ENCODE data around the gene ZNF516. TPM values are rescaled to one million over a fixed set of nuclear protein-coding genes. Genes with fewer than 3 reads are reported as not detected.
A peak's percentile ranks its signal among the peaks of the same experiment; 100 is the strongest.

Gene ZNF516
- total and polyA plus RNA-seq, 9 donors = 13.5 to 110 (median 95.2) TPM

- 79 to 81% (median 80%) methylated on average over 16 of the region's 16 CpGs for WGBS, 3 donors
- Histone ChIP-seq H3K27me3 (no peaks in the 10 kb centered on the region), H3K4me1 (ENCODE audit: insufficient read depth) (peaks cover 32% of the 10 kb centered on the region), H3K4me3 (no peak overlapping the region), H3K9me3 (no peaks in the 10 kb centered on the region), H3K36me3 (no peaks in the 10 kb centered on the region), H3K27ac (peak overlapping the region in 1 of 2 donors; percentile 22)
- no peak for TF ChIP-seq POLR2A (IDR thresholded peaks at IDR 0.05)
- no peak for TF ChIP-seq CTCF (IDR thresholded peaks at IDR 0.05)
- no peak for TF ChIP-seq EP300 (IDR thresholded peaks at IDR 0.05)
- peak in 3 of 5 donors; percentile 14 to 42 (median 24) for DNase-seq
- intact Hi-C loops (cut with DNase I) = loop anchor here in 1 of 4 donors (5.0 kb wide), 1 partner anchor 34 kb away; no protein-coding TSS in a partner anchor
Measured at GRCh38 chr18:76448256-76449110, 46.6 kb downstream of the ZNF516 start.

GRCh38 chr18:76447258-76447890, 47.7 kb downstream of the ZNF516 start:
- Histone ChIP-seq H3K36me3 (no peaks in the 10 kb centered on the region), H3K4me3 (no peak overlapping the region), H3K27ac (peak overlapping the region in 1 of 2 donors; percentile 59), H3K4me1 (ENCODE audit: insufficient read depth) (peaks cover 32% of the 10 kb centered on the region), H3K27me3 (no peaks in the 10 kb centered on the region), H3K9me3 (no peaks in the 10 kb centered on the region)
- 38 to 61% (median 46%) methylated on average over 21 of the region's 21 CpGs for WGBS, 3 donors
- TF ChIP-seq POLR2A (IDR thresholded peaks at IDR 0.05) (no peak), CTCF (IDR thresholded peaks at IDR 0.05) (no peak), EP300 (IDR thresholded peaks at IDR 0.05) (no peak)
- intact Hi-C loops (cut with DNase I) = loop anchor here in 1 of 4 donors (5.0 kb wide), 1 partner anchor 35 kb away; no protein-coding TSS in a partner anchor
- peak in 2 of 5 donors; percentile 54 for DNase-seq

- H3K36me3 ChIP-seq = no peaks in the 10 kb centered on the region
- intact Hi-C loops (cut with DNase I) = loop anchor here in 1 of 4 donors (5.0 kb wide), 1 partner anchor 36 kb away; no protein-coding TSS in a partner anchor
- 41 to 46% (median 46%) methylated on average over 20 of the region's 20 CpGs for WGBS, 3 donors
- H3K4me1 ChIP-seq (ENCODE audit: insufficient read depth) = peaks cover 28% of the 10 kb centered on the region
- TF ChIP-seq POLR2A (IDR thresholded peaks at IDR 0.05) = no peak
- TF ChIP-seq EP300 (IDR thresholded peaks at IDR 0.05) = no peak
- H3K9me3 ChIP-seq = no peaks in the 10 kb centered on the region
- no peaks in the 10 kb centered on the region for H3K27me3 ChIP-seq
- peak overlapping the region in 1 of 2 donors; percentile 59 for H3K27ac ChIP-seq
- DNase-seq = peak in 1 of 5 donors; percentile 46
- H3K4me3 ChIP-seq = no peak overlapping the region
Measured at GRCh38 chr18:76446321-76447257, 48.5 kb downstream of the ZNF516 start.

GRCh38 chr18:76445741-76446232, 49.3 kb downstream of the ZNF516 start:
- H3K9me3 ChIP-seq = no peaks in the 10 kb centered on the region
- peak in 1 of 5 donors; percentile 52 for DNase-seq
- H3K27ac ChIP-seq = peak overlapping the region in 1 of 2 donors; percentile 8
- intact Hi-C loops (cut with DNase I) = loop anchor here in 1 of 4 donors (5.0 kb wide), 1 partner anchor 37 kb away; no protein-coding TSS in a partner anchor
- no peaks in the 10 kb centered on the region for H3K27me3 ChIP-seq
- WGBS, 3 donors = 33 to 46% (median 36%) methylated on average over 9 to 11 of the region's 11 CpGs
- H3K36me3 ChIP-seq = no peaks in the 10 kb centered on the region
- peaks cover 28% of the 10 kb centered on the region for H3K4me1 ChIP-seq (ENCODE audit: insufficient read depth)
- TF ChIP-seq EP300 (IDR thresholded peaks at IDR 0.05) = no peak
- TF ChIP-seq POLR2A (IDR thresholded peaks at IDR 0.05) = no peak
- no peak for TF ChIP-seq CTCF (IDR thresholded peaks at IDR 0.05)
- no peak overlapping the region for H3K4me3 ChIP-seq
